ENCODE data around the gene GPR39.

The GPR39 gene

DNA sequence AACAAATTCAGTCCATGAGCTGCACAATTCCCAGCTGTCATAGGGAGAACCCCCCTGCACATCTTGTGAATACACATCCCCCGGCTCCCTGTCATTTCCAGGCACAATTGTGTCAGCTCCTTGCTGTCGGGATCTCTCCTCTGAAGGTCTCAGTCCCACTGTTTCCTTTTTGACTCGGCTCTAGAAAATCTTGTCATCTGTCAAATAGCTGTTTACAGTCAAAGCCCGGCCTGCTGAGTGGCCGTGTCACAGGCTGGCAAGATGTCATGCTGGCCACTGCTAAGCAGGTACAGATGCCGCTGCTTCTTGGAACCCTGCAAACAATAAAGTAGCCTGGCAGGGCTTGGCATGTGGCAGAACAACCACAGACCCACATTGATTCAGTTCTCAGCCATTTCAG lies 191.7 kb downstream of the GPR39 start:
- no peak for DNase-seq

DNA sequence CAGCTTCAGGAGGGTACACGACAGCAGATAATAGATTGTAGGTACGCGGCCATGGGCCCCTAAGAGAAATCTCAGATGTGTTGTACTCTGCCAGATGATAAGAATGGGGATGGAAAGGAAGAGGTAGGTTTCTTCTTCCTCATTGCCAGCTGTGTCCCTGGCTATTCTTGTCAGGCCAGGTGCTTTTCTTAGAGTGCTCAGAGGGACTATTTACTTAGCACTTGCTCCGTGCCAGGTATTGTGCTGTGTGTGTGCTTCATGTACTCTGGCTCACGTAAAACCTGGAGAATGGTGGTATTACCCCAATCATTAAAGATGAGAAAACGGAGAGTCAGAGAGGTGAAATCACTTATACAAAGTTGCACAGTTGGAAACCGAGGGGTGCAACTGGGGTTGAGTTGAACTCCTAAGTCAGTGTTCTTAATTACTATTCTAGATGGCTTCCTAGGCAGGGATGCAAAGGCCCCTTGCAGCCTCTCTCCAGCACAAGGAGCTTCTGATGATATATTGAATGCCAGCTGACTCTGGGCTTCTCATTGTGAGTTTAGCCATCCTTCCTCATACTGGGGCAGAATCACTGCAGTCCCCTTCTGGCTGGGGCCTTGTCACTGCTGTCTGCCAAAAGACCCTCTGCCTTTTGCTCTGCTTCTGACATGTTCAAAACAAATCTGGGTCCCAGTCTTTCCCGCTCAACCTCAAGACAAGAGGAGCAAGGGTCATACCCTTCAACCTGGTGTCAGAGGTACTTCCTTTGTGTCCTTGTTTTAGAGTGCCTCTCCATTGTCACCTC lies 192.7 kb downstream of the GPR39 start:
- DNase-seq = no peak

DNA sequence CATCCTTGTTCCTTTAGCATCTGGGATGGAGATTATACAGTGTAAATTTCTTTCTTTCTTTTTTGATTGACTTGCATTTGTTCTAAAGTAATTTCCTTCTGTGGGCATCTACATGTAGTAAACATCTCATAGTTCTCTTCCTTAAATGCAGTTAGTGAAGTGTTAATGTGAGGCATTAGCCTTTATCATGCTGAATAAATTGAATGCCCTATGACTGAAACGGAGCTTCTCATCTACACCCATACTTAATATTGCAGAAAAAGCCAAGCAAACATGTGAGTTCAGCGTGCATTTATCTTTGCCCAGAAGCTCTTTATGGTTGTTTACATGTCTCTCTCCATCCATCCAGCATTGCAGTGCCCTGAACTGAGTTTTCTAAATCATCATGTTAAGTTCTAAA lies 195.1 kb downstream of the GPR39 start:
- no peak for DNase-seq

DNA sequence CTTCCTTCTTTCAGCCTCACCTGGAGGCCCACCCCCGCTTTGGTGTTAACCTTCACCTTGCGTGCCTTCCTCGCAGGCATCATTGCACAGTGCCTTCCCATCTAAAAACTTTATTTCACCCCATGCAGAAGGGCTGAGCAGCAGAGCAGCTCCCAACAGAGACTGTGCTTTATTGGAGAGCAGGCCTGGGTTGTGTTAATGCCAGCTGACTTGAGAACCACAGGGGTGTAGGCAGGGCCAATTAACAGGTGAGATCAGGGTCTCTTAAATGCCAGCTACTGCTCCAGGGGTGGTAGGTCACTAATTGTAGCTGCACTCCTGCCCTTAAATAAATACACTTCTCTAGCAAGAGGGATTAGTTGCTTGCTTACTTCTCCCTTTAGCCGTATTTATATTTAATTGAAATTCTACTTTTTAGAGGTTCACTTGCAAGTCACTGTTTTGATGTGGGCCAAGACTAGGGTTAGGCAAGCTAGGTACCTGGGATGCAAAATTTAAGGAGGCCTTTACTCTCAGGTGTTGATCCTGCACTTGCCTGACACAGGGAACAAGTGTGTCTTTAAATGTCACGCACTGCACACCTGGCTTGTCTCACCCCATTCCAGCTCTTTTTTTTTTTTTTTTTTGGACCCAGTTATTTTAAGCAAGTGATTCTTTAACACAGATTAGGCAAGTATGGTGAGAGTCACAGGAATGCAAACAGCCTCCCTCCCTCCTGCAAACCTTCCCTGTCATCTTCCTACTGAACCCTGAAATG lies 198.9 kb downstream of the GPR39 start:
- no peak for DNase-seq

DNA sequence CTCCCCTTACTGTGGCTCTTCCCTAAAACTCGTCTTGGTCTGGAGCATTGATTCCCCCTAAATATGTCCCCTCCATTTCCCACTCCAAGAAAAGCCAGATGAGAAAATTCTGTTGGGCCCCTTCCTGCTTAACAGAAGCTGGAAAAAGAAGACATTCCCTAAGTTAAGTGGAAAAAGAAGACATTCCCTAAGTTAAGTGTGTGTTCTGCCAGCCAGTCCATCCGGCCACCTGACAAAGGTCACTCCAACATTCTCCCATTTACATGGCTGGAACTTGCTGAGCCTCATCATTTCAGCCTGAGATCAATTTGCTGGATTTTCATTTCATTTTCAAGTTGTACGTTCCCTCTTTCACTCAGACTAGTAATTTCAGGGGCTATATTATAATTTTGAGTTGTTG lies 201.4 kb downstream of the GPR39 start:
- no peak for DNase-seq

DNA sequence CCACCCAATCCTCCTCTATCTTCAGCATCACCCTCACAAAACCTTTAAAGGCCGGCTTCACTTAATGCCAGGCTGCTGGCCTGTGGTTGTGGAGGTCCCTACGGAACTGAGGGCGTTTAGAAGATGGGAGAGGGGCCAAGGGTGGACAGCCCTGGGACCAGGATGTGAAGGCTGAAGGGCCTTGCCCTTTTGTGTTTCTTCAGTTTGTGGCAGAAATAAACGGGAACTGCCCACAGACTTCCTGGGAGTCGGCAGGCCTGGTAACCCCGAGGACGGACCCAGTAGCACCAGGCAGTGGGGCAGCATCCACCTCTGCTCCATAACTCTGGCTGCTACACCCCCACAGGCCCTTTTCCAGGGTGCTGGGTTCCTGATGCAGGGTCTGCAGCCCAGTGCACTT lies 202.1 kb downstream of the GPR39 start:
- DNase-seq = no peak

DNA sequence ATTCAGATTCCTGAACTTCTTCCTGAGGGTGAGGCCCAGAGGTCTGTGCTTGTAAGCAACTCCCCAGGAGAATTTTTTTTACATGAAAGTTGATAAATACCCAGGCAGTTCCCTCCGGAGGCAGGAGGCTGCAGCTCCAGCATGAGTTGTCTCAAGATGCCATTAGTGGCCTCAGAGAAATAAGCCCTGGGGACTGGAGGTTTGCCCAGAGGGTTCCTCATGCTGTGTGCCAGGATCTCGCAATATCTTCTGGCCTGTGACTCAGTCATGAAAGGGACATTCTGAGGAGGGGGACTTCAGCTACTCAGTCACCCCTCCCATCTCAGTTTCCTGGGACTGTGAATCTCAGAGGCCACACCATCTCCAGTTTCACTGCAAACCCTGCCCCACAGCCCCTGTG lies 203.5 kb downstream of the GPR39 start:
- DNase-seq = no peak

DNA sequence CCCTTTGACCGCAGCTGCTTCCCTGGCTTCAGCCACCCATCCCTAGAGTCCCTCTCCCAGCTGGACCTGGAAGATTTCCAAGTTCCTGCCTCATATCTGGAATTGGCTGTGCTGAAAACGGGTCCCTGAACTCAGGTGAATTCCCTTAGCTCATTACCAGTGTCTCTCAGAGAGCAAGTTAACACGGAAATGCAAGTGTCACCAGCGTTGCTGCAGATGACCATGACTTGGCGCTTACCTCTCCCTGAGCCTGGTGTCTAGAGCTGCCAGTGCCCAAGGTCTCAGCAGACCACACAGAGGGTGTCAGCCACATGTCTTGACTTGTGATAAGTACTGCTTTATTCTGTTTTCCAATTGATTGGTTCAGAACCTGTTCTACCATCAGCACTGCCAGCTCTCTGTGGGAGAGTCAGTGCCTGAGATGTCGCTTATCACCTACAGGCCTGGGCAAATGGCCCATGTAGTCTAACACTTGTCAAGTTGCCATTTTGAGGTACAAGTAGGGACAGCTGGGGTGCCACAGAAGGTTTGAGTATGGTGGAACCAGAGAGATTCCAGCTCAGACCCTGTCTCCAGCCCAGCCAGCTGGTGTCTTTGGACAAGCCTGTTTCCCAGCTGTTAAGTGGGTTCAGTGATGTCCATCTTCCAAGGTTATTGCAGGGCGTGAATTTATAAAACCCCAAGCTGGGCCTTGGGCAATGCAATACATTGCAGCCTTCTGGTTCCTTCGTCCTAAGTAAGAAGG lies 204.7 kb downstream of the GPR39 start:
- DNase-seq = no peak

DNA sequence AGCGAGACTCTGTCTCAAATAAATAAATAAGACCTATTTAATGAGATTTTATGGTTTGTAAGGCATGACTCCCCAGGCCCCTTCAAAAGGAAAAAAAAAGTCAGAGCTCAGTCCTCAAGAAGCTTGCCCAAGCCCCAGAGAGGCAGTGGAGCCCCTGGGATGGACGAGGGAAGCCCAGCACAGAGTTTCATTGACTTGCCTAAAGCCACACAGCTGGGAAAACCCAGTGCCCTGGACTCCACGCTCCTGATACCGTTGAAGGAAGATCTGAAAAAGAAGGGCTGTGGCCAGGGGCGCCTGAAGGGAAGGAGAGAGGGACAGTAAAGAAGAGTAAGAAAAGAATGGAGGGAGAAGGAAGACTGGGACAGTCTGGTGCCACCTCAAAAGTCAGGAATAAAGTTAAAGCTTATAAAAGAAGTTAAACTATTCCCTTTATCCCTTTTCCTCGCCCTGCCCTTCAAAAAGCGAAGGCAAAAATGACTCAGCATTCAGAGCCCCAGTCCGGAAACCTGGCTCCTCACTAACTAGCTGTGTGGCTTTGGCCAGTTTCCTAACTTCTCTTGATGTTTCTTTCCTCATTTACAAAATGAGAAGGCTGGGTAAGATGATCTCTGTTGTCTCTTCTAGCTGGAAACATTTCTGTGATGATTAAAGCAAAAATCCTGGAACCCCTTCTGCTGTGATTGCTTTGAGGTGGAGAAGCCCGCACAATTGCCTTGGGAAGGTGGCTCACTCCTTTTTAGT lies 206.7 kb downstream of the GPR39 start:
- DNase-seq = no peak

DNA sequence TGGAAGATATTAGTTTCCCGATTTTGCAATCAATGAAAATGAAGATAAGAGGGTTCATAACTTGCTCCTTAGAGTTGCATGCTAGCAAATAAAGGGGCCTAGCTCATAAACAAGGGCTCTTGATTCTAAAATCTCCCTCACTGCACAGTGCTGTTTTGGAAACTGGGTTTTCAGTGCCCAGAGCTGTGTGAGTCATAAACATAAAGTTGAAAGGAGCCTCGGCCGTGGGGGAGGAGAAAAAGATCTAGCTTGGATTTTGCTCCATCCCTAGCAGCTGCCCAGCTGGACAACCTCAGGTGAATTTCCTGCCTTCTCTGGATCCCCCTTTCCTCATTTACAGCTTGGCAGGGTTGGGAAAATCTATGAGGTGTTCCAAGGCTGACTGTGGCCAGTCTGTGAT lies 210.9 kb downstream of the GPR39 start:
- no peak for DNase-seq

DNA sequence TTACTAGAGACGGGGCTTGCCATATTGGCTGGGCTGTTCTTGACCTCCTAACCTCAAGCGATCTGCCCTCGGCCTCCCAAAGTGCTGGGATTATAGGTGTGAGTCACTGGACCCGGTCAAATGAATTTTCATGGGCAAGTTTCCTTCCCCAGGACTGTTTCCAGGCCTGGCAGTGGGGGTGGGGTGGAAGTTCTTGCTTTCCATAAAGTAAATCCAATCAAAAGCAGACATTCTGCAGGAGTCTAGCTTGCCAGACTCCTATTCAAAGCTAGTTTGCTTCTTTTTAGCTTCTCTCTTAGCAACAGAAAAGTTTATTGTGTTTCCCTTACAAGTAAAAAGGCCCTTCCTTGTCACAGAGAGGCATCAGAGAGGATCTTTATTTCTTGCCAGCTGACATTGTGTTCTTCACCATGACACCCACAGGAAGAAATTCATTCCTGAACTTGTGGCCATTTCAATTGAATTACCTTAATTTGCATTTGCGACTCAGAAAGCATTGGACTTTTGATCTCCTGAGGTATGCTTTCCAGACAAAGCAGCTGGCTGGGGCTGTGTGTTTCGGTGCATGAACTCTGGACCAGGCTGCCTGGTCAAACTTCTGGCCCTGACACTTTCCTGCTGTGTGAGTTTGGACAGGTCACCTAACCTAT lies 215.5 kb downstream of the GPR39 start:
- no peak for DNase-seq

DNA sequence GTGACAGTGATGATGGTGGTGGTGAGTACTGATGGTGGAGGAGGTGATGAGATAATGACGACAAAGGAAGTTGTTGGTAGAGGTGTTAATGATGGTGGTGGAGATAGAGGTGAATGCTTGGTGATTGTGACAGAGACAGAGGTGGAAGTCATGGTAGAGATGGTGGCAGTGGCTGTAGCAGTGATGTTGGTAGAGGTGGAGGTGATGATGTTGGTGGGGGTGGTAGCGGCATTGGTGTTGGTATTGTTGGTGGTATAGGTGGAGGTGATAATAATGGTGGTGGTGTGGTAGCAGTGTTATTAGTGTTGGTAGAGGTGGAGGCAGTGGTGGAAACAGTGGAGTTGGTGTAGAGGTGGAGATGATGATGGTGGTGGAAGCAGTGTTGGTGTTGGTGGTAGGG lies 217.0 kb downstream of the GPR39 start:
- no peak for DNase-seq

DNA sequence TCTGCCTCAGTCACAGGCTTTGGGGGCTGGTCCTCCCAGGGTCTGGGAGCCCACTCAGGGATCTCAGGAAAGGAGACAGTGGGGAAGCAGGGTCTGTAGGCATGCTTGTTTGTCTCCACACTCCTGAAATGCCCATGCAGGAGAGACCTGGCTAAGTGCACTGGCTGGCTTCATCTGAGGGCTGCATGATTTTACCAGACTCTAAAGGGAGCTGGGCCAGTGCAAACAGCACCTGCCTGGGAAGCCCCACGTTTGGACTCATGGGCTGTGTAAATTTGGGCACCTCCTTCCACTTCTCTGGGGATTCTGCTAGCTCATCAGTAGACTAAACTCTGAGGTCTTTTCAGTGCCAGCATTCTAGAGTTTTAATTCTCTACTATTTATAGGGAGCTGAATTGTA lies 219.7 kb downstream of the GPR39 start:
- no peak for DNase-seq

DNA sequence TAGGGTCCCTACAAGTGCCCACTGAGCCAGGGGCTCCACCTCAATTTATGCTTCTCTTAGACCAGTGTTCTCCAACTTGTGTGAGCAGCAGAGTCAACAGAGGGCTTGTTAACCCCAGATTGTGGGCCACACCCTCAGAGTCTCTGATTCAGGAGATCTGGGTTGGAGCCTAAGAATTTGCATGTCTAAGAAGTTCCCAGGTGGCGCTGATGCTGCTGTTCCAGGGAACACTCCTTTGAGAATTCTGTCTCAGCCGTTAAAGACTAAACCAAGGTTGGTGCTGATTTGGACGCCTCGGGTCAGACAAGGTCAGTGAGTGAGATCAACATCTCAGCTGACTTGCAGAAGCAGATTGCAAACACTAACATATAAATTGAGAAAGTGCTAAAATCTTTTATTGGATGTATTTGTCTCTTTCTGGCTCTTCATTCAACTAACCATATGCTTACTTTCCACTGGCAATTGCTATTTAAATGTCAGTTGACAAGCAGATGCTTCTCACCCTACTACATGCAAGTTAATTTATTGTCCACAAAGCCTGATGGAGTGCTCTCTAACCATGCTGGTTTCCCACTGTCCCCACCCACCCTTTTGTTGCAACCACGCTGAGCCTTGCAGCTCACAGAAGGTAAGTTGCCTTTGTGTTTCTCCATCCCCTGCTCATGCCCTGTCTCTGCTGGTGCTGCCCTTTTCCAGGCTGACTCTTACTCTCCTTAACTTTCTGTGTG lies 221.9 kb downstream of the GPR39 start:
- DNase-seq = no peak

DNA sequence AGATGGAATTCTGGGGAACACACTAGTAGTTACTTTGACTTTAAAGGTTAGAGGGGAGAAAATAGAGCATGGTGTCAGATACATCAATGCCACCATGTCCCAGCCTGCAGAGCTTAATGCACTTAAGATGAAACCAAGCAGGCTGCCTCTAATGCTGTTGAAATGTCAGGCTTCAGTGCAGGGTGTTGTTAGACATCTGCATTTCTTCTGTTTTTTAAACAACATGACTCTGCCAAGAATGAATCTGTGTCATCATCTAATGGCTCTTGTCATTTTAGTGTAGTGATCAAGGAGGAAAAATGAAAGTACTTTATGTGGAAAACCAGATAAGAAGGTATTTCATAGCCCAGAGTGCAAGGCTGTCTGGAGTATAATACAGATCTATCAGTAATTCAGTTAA lies 223.5 kb downstream of the GPR39 start:
- no peak for DNase-seq

DNA sequence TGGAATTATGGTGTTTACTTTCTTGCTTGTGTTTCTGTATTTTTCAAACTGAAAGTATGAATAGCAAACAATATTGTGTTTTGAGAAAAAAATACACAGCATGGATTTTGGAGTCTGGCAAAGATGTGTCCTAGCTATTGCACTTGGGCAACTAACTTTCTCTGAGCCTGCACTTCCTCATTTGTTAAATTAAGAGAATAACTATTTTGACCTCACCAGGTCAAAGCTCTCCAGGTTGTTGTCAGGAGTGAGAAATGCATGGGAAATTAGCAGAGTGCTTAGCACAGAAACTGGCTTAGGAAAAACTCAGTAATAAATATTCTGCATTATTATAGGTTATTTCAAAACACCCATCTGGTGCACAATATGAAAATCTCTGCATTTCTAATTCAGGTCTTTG lies 225.2 kb downstream of the GPR39 start:
- DNase-seq = no peak

DNA sequence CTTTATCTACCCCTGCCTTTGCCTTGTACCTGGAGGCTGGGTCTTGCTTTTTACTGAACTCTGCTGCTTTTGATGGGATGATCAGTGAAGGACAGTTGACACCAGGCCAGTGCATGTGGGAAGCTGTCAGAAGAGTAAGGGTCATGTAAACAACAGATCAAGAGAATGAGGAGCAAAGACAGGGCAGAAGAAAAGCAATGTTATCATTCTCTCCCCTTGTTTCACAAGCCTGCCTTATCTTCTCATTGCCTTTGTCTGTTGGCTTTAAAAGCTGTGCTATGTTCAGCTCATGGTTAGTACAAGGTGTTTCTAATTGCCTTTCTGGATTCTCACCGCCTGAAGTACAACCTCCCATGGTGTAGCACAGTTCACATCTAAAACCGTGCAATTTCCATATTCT lies 225.8 kb downstream of the GPR39 start:
- no peak for DNase-seq

DNA sequence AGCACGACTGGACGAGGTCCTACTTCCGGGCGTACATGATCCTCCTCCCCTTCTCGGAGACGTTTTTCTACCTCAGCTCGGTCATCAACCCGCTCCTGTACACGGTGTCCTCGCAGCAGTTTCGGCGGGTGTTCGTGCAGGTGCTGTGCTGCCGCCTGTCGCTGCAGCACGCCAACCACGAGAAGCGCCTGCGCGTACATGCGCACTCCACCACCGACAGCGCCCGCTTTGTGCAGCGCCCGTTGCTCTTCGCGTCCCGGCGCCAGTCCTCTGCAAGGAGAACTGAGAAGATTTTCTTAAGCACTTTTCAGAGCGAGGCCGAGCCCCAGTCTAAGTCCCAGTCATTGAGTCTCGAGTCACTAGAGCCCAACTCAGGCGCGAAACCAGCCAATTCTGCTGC lies 228.6 kb downstream of the GPR39 start:
- no peak for DNase-seq

DNA sequence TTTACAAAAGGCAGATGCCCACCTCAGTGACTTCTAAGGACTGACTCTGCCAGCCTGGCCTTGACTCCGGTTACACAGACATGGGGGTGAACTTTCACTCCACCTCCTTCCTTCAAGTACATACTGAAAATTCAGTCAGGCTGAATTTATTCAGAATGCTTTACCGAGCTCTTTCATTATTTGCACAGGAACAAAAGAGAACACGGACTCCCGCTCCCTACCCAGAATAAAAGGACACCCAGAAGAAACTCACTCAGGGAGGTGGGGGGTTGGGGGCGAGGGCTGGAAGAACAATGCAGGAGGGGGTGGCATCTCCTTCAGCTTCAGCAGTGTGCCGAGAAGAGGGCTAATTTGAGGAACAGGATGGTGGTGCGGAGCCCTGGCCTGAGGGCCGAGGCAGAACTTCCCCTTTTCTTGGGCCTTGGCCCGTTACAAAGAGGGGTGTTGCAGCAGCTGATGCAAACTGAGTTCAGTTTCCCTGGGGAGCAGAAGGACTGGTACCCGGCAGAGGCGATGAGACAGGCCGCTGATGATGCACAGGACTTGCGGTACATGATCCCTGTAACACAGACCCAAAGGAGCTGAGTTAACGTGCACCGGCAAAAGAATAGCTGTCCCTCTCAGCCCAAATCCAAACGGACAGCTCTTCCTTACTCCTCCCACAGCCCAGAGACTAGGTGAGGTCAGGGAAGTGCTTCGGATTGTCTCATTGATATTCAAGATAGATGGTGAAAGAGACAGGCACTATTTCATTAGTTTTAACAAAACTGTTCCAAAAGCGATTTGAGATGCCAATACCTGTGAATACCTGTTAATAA lies 229.3 kb downstream of the GPR39 start:
- no peak for DNase-seq

DNA sequence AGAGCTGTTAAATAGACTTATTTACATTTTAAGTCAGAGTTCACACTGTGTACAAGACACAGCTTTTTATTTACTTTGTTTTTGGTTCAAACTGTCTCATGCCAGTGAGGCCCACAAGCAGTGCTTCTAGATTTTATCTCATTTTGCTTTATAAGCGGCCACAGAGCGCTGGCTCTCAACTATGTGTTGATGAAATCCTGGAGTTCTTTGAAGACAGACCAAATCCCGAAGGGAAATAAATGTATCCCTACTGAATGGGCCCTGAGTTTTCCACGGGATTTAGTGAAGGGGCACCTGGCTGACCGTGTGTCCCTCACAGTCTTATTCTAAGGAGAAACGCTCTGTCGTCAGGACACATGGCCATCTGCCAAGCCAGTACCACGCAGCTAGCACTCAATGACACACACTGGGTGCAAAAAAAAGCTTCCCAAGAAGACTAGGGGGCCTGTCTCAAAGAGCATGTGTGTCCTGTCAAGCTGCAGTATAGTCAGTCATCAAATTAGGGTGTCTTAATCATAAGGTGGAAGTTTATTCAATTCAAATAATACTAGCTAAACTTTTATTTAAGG lies 230.0 kb downstream of the GPR39 start:
- no peak for DNase-seq
